Left ventricle myocardium superior (tissue), 1 donor: Measurements from ENCODE around the gene TEP1. TPM values are rescaled to one million over a fixed set of nuclear protein-coding genes. Genes with fewer than 3 reads are reported as not detected.

Experiments used
- ATAC-seq: fragments of 200-7000 bp; cut with Tn5 transposase; one replicate; pipeline ENCODE4 v1.9.1; 2020; ENCODE audit warnings: mild to moderate bottlenecking, moderate library complexity
- DNase-seq: peaks from one replicate; pipeline ENCODE4 v3.0.0-alpha.2; 2020
- intact Hi-C: fragments of 100-400 bp; cut with micrococcal nuclease; formaldehyde crosslinking; loops from one replicate; pipeline ENCODE4 v1.11.0; 2022
- total RNA-seq: library from RNA; stranded (reverse); fragmentation: NEBNext Ultra II Directional; extraction: Animal tissue kit (Norgen Biotek cat#: 25700); gene quantifications from one replicate; pipeline ENCODE4 v1.2.1, GENCODE V29; 2021
- donor health status: DM: no; HTN: yes; CAD: no; lungs with severe emphysema.

Gene TEP1
- total RNA-seq, 1 donor from 2014 or later = 10.5 TPM

DNA sequence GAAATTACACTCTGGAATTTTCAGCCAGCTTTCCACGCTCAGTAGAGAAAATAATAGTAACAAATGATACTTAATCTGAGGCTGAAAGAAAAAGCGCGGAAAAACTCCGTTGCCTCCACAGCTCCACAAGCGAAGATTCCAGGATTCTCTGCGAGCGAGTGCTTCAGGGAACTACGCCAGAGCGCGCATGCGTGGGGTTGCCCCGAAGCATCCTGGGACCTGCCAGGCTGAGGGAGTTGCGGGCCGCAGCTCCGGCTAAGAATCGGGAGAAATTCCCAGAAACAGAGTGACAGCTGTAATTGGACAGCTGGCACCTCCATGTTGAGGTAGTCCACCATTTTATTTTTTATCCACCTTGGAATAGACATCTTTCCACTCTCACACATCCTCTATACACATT, 95.6 kb downstream of the TEP1 start:
- DNase-seq (no peak), ATAC-seq (no peak)
- intact Hi-C loops = no loop called here

Other genes starting within 250 kb of the TEP1 start
- gene OR11G2, start 222.6 kb downstream of the TEP1 start, total RNA-seq = not detected
- not detected for gene OR11H6, start 189.8 kb downstream of the TEP1 start, total RNA-seq
- gene OR11H7, start 184.5 kb downstream of the TEP1 start, total RNA-seq = not detected
- not detected for gene OR11H4, start 174.2 kb downstream of the TEP1 start, total RNA-seq
- 11.8 TPM for gene TTC5, start 107.5 kb downstream of the TEP1 start, total RNA-seq
- 43.9 TPM for gene CCNB1IP1, start 80.2 kb downstream of the TEP1 start, total RNA-seq
- 17.5 TPM for gene PARP2, start 69.9 kb downstream of the TEP1 start, total RNA-seq
- gene KLHL33, start 22.7 kb upstream of the TEP1 start, total RNA-seq = 0.77 TPM
- 15.3 TPM for gene OSGEP, start 41.3 kb upstream of the TEP1 start, total RNA-seq
- 68.2 TPM for gene APEX1, start 41.7 kb upstream of the TEP1 start, total RNA-seq
- 17.7 TPM for gene PIP4P1, start 47.9 kb upstream of the TEP1 start, total RNA-seq
- 6.5 TPM for gene PNP, start 55.9 kb upstream of the TEP1 start, total RNA-seq
- 0.22 TPM for gene RNASE10, start 92.0 kb upstream of the TEP1 start, total RNA-seq
- gene RNASE9, start 147.5 kb upstream of the TEP1 start, total RNA-seq = not detected
- not detected for gene RNASE11, start 174.5 kb upstream of the TEP1 start, total RNA-seq
- gene RNASE12, start 177.9 kb upstream of the TEP1 start, total RNA-seq = not detected
- gene OR6S1, start 228.2 kb upstream of the TEP1 start, total RNA-seq = not detected